ENCODE data around the gene GATAD2B.
A peak's percentile ranks its signal among the peaks of the same experiment; 100 is the strongest.
"Not testable (repeated sequence)": the region's sequence is repeated elsewhere in the genome, so short reads cannot be mapped to it uniquely, and the experiment has no call there.

The GATAD2B gene

DNA sequence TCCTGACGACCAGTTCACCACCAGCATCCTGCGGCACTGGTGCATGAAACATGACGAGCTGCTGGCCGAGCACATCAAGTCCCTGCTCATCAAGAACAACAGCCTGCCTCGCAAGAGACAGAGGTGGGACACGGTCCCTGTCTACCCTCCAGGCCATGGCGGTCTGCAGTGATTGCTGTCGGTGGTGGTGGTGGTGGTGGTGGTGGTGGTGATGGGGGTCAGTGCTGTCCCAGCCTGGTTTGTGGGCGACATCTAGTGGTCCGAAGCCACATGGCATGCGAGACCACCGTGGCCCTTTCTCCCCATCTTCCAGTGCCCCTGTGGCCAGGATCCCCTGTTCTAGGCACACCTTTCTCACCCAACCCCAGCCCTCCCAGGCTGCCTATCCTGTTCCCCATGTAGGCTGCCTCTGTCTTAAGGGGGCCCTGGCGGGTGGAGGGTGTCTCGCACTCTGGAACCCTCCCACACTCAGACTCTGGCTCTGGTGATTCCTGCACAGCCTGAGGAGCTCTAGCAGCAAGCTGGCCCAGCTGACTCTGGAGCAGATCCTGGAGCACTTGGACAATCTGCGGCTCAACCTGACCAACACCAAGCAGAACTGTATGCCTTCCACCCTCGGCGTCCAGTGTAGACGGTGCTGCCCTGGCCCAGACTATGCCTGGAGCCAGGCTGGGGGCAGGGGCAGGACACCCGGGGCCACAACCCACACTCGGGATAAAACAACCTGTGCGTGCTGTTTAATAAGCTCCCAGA is 150.8 kb downstream of the GATAD2B start:
- DNase-seq (ENCODE audit: extremely low read depth, low read depth), result no peak
- peak; percentile 32 for TF ChIP-seq CTCF (IDR thresholded peaks at IDR 0.05; ENCODE audit: low read depth, low read length)

GRCh38 chr1:153771261-153771660 is 151.5 kb downstream of the GATAD2B start:
- no peak for DNase-seq (ENCODE audit: extremely low read depth, low read depth)
- TF ChIP-seq CTCF (IDR thresholded peaks at IDR 0.05; ENCODE audit: low read depth, low read length), result no peak

DNA sequence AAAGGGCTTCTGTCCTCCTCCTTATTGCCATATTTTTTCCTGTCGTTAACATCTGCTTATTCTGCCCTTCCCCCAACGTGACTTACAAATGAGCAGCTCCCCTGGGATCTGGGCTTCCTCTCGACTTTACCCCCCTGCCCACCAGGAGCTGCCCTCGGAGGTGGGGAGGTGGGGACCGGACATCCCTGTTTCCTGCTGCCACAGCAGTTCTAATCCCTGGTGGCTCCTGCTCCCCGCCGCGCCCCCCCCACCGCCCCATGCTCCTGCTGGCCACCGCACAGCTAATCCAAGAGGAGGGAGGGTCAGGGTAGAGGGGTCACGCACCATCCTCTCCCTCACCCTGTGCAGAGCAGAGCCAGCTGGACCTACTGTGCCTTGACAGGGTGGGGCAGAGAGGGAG is 152.0 kb downstream of the GATAD2B start:
- TF ChIP-seq CTCF (IDR thresholded peaks at IDR 0.05; ENCODE audit: low read depth, low read length), result no peak
- DNase-seq (ENCODE audit: extremely low read depth, low read depth), result no peak

DNA sequence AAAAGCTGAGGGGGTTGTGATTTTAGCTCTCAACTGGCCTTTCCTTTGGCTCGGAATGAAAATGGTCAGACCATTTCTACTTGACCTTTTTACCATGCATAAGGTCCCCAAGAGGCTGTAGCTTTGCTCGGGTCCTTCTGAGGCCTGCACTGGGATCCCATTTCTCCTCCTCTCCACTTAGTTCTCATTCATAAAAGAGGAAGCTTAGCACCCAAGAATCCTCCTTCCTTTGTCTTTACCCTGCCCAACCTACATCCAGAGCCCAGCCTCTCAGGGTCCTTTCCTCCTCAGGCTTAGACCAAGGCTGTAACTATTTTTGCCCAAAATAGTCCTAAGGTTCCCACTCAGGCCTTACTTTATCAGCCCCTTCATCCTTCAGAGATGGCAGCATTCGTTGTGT is 153.6 kb downstream of the GATAD2B start:
- no peak for TF ChIP-seq CTCF (IDR thresholded peaks at IDR 0.05; ENCODE audit: low read depth, low read length)
- DNase-seq (ENCODE audit: extremely low read depth, low read depth), result no peak

GRCh38 chr1:153768316-153769181 is 154.2 kb downstream of the GATAD2B start:
- DNase-seq (ENCODE audit: extremely low read depth, low read depth), result no peak
- TF ChIP-seq CTCF (IDR thresholded peaks at IDR 0.05; ENCODE audit: low read depth, low read length), result no peak

DNA sequence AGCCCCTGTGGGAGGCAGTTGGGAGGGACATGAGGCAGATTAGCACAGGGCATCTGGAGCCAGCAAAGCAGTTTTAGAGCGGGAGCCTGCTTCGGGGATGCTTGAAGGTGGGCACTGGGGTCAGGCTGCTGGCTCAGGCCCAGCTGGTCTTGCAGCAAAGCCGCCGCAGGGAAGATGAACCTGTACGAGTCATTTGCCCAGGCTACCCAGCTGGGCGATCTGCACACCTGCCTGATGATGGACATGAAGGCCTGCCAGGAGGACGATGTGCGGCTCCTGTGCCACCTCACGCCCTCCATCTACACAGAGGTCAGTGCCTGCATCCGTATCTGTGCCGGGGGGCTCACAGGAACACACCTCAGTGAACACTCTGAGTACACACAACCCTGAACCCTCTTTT is 155.3 kb downstream of the GATAD2B start:
- no peak for DNase-seq (ENCODE audit: extremely low read depth, low read depth)
- TF ChIP-seq CTCF (IDR thresholded peaks at IDR 0.05; ENCODE audit: low read depth, low read length), result no peak

- DNase-seq (ENCODE audit: extremely low read depth, low read depth), result not testable (repeated sequence)
Observed at GRCh38 chr1:153766663-153767062, 156.1 kb downstream of the GATAD2B start.
